T-helper 1 cell (primary cell): ENCODE results near the gene TAS1R3.

Source experiments
- DNase-seq, 5 donors: peaks; one replicate each; pipeline ENCODE4 v3.0.0-alpha.2; 2012 to 2020

Gene TAS1R3

GRCh38 chr1:1324524-1325287 is 6.4 kb upstream of the TAS1R3 start, which contains the start of the genes CPTP and INTS11:
Gene CPTP (plus strand): TSS chr1:1324802. CDS start chr1:1326911, 2,109 bp downstream.
Gene INTS11 (minus strand): TSS chr1:1324660. CDS start chr1:1324608, 52 bp downstream.
- DNase-seq: peak; percentile 92 to 96 (median 95)

- no peak for DNase-seq
Measured at GRCh38 chr1:1325288-1326074, 5.6 kb upstream of the TAS1R3 start.

GRCh38 chr1:1326075-1326605 is 4.9 kb upstream of the TAS1R3 start:
- no peak for DNase-seq

- DNase-seq: no peak
Measured at GRCh38 chr1:1327291-1327690, 3.8 kb upstream of the TAS1R3 start.

- no peak for DNase-seq
Measured at GRCh38 chr1:1328254-1328653, 2.8 kb upstream of the TAS1R3 start.

GRCh38 chr1:1329304-1330210 is 1.5 kb upstream of the TAS1R3 start:
- no peak for DNase-seq

GRCh38 chr1:1330366-1331067 is 563 bp upstream of the TAS1R3 start:
- DNase-seq: no peak

- DNase-seq: no peak
Measured at GRCh38 chr1:1332031-1332755, 1.1 kb downstream of the TAS1R3 start.

GRCh38 chr1:1332774-1333480 is 1.8 kb downstream of the TAS1R3 start:
- DNase-seq: no peak

GRCh38 chr1:1333551-1334241 is 2.6 kb downstream of the TAS1R3 start:
- DNase-seq: no peak

GRCh38 chr1:1334835-1335234 is 3.8 kb downstream of the TAS1R3 start:
- DNase-seq: no peak

GRCh38 chr1:1335283-1335682 is 4.2 kb downstream of the TAS1R3 start:
- DNase-seq: no peak

- DNase-seq: no peak
Measured at GRCh38 chr1:1335792-1336248, 4.7 kb downstream of the TAS1R3 start.

GRCh38 chr1:1336446-1336845 is 5.4 kb downstream of the TAS1R3 start:
- no peak for DNase-seq

GRCh38 chr1:1336931-1337792 is 6.1 kb downstream of the TAS1R3 start:
- no peak for DNase-seq

- DNase-seq: no peak
Measured at GRCh38 chr1:1337793-1338147, 6.7 kb downstream of the TAS1R3 start.

- DNase-seq: no peak
Measured at GRCh38 chr1:1338278-1338677, 7.2 kb downstream of the TAS1R3 start.

GRCh38 chr1:1340185-1340584 is 9.1 kb downstream of the TAS1R3 start:
- no peak for DNase-seq
